HEK293T (cell line): ENCODE results near the gene ZSCAN32.

Source experiments
- FOXA1 ChIP-seq: fragments of 450-650 bp; IDR thresholded peaks from 2 replicates; pipeline ENCODE4 v1.6.1; 2016; ENCODE audit warnings: mild to moderate bottlenecking
- FOXK2 ChIP-seq: fragments of 450-650 bp; IDR thresholded peaks from 2 replicates; pipeline ENCODE4 v1.6.1; 2016; ENCODE audit warnings: mild to moderate bottlenecking
- PKNOX1 ChIP-seq: fragments of 450-650 bp; IDR thresholded peaks from 2 replicates; pipeline ENCODE4 v1.6.1; 2016
- SUZ12 ChIP-seq: fragments of 450-650 bp; IDR thresholded peaks from 2 replicates; pipeline ENCODE4 v1.6.1; 2016; ENCODE audit warnings: mild to moderate bottlenecking
- ZNF384 ChIP-seq: fragments of 450-650 bp; IDR thresholded peaks from 2 replicates; pipeline ENCODE4 v1.6.1; 2016

GRCh38 chr16:3408561-3409197, 7.9 kb upstream of the ZSCAN32 start:
- TF ChIP-seq ZNF384 (no peak), PKNOX1 (no peak), FOXA1 (no peak), SUZ12 (no peak), FOXK2 (no peak)
